IMR-90 (cell line): ENCODE data around the gene PNPLA5. TPM values are rescaled to one million over a fixed set of nuclear protein-coding genes. Genes with fewer than 3 reads are reported as not detected.
A peak's percentile ranks its signal among the peaks of the same experiment; 100 is the strongest.

Source experiments
- ATAC-seq: fragments of 200-7000 bp; cut with Tn5 transposase; 2 replicates; pipeline ENCODE4 v1.9.1; 2020; ENCODE audit warnings: low read depth, mild to moderate bottlenecking, moderate library complexity
- BruUV-seq: library from RNA; stranded (reverse); fragments of 400-500 nt; replicated peaks from 2 replicates; lab custom pipeline; 2021; lab: Mats Ljungman, UMichigan
- CTCF ChIA-PET: fragments of 300-600 bp; formaldehyde crosslinking; extraction: SDS; loops from one replicate; lab custom pipeline; 2021; ENCODE audit warnings: antibody characterized with exemption; lab: Yijun Ruan, JAX
- POLR2A ChIA-PET: fragments of 300-600 bp; sonication (Branson Sonifier 250); formaldehyde crosslinking; loops from one replicate; lab custom pipeline; 2022; ENCODE audit warnings: antibody characterized with exemption; ENCODE audit not compliant: unreplicated experiment; lab: Charles Lee
- DNase-seq: peaks from one replicate; pipeline ENCODE4 v3.0.0; 2013
- H2AFZ ChIP-seq: replicated peaks from 2 replicates; pipeline ENCODE3; 2013; ENCODE audit warnings: low read length, mild to moderate bottlenecking; ENCODE audit not compliant: poor library complexity
- H2AK5ac ChIP-seq: 2 replicates; pipeline ENCODE4 v1.6.1; 2013; ENCODE audit warnings: low read depth, low read length, inconsistent platforms
- H2AK9ac ChIP-seq: replicated peaks from 2 replicates; pipeline ENCODE3; 2013; ENCODE audit warnings: mild to moderate bottlenecking, low read depth, low read length, moderate library complexity; ENCODE audit not compliant: poor library complexity
- H2BK120ac ChIP-seq: 2 replicates; pipeline ENCODE4 v1.6.1; 2013; ENCODE audit warnings: low read depth, low read length, inconsistent platforms
- H2BK15ac ChIP-seq: 3 replicates; pipeline ENCODE4 v1.6.1; 2013; ENCODE audit warnings: low read depth, low read length, inconsistent platforms
- H2BK20ac ChIP-seq: 2 replicates; pipeline ENCODE4 v1.6.1; 2013; ENCODE audit warnings: low read depth, mild to moderate bottlenecking, inconsistent platforms, low read length, moderate library complexity
- H2BK5ac ChIP-seq: 2 replicates; pipeline ENCODE4 v1.6.1; 2013; ENCODE audit warnings: mild to moderate bottlenecking, low read depth, low read length, inconsistent platforms; ENCODE audit not compliant: poor library complexity, severe bottlenecking
- H3K14ac ChIP-seq: replicated peaks from 2 replicates; pipeline ENCODE4 v1.6.1; 2013; ENCODE audit warnings: low read depth, low read length, inconsistent platforms
- H3K18ac ChIP-seq: 2 replicates; pipeline ENCODE4 v1.6.1; 2013; ENCODE audit warnings: low read depth, low read length, control low read depth
- H3K23ac ChIP-seq: 2 replicates; pipeline ENCODE4 v1.6.1; 2013; ENCODE audit warnings: low read depth, low read length, inconsistent platforms
- H3K27ac ChIP-seq: 2 replicates; pipeline ENCODE4 v1.5.1; 2013; ENCODE audit warnings: mild to moderate bottlenecking, control low read depth, low read length; ENCODE audit not compliant: insufficient read depth
- H3K27me3 ChIP-seq: 2 replicates; pipeline ENCODE4 v1.6.1; 2013; ENCODE audit warnings: low read length; ENCODE audit not compliant: control insufficient read depth, insufficient read depth
- H3K36me3 ChIP-seq: 2 replicates; pipeline ENCODE4 v1.6.1; 2013; ENCODE audit warnings: low read length, mixed read lengths; ENCODE audit not compliant: control insufficient read depth, insufficient read depth
- H3K4ac ChIP-seq: 2 replicates; pipeline ENCODE4 v1.6.1; 2013; ENCODE audit warnings: low read depth, low read length, inconsistent platforms
- H3K4me1 ChIP-seq: 2 replicates; pipeline ENCODE4 v1.6.1; 2013; ENCODE audit warnings: low read length, mixed read lengths; ENCODE audit not compliant: control insufficient read depth, insufficient read depth
- H3K4me2 ChIP-seq: 2 replicates; pipeline ENCODE4 v1.6.1; 2013; ENCODE audit warnings: low read depth, mild to moderate bottlenecking, control low read depth, low read length, moderate library complexity
- H3K4me3 ChIP-seq: 2 replicates; pipeline ENCODE4 v1.5.1; 2013; ENCODE audit warnings: low read depth, mild to moderate bottlenecking, control low read depth, low read length, moderate library complexity; ENCODE audit not compliant: insufficient read depth
- H3K56ac ChIP-seq: 2 replicates; pipeline ENCODE4 v1.6.1; 2013; ENCODE audit warnings: low read length, inconsistent platforms; ENCODE audit not compliant: insufficient read depth; ENCODE audit errors: extremely low read depth
- H3K79me1 ChIP-seq, 2 experiments: 2 replicates each; pipeline ENCODE4 v1.6.1; 2013; ENCODE audit warnings: low read length in 2 of 2, inconsistent platforms in 1 of 2, low read depth in 1 of 2
- H3K9ac ChIP-seq: 2 replicates; pipeline ENCODE4 v1.6.1; 2013; ENCODE audit warnings: low read depth, low read length, control low read depth
- H3K9me1 ChIP-seq: 2 replicates; pipeline ENCODE4 v1.6.1; 2013; ENCODE audit warnings: low read length, inconsistent platforms; ENCODE audit not compliant: insufficient read depth
- H3K9me3 ChIP-seq: 2 replicates; pipeline ENCODE4 v1.6.1; 2013; ENCODE audit warnings: low read length; ENCODE audit not compliant: control insufficient read depth, insufficient read depth
- H4K20me1 ChIP-seq: 2 replicates; pipeline ENCODE4 v1.6.1; 2013; ENCODE audit warnings: low read length, inconsistent platforms; ENCODE audit not compliant: insufficient read depth
- H4K5ac ChIP-seq: 2 replicates; pipeline ENCODE4 v1.6.1; 2013; ENCODE audit warnings: mild to moderate bottlenecking, low read depth, low read length, control low read depth
- H4K8ac ChIP-seq, 2 experiments: 2 replicates each; pipeline ENCODE4 v1.6.1; 2013; ENCODE audit warnings: low read depth in 2 of 2, low read length in 2 of 2, control low read depth in 1 of 2, inconsistent platforms in 1 of 2
- H4K91ac ChIP-seq: 2 replicates; pipeline ENCODE4 v1.6.1; 2013; ENCODE audit warnings: low read depth, low read length, inconsistent platforms; ENCODE audit not compliant: insufficient read depth
- CTCF ChIP-seq: conservative IDR thresholded peaks from 2 replicates; pipeline ENCODE4 v1.5.1; 2012; ENCODE audit warnings: mild to moderate bottlenecking, low read depth, low read length, improper control_type of control experiment
- POLR2A ChIP-seq: IDR thresholded peaks from 2 replicates; pipeline ENCODE4 v1.6.1; 2012; ENCODE audit warnings: mild to moderate bottlenecking, low read depth, low read length
- RAD21 ChIP-seq: IDR thresholded peaks from 2 replicates; pipeline ENCODE4 v1.6.1; 2012; ENCODE audit warnings: low read length, improper control_type of control experiment
- SMC3 ChIP-seq: fragments of 150-350 bp; IDR thresholded peaks from 2 replicates; pipeline ENCODE4 v1.6.1; 2016; ENCODE audit warnings: low read depth, mild to moderate bottlenecking, antibody characterized with exemption, low read length, moderate library complexity
- WGBS, 2 experiments: methylation state at CpG; one replicate each; pipeline versions ENCODE4 v1.1.5 to v1.1.7; 2013; ENCODE audit warnings: missing lambda C conversion rate in 2 of 2; ENCODE audit not compliant: insufficient read length in 1 of 2; ENCODE audit errors: extremely low coverage in 2 of 2; 5-methylcytosine and 5-hydroxymethylcytosine counted together
- dilution Hi-C: fragments of 300-500 bp; cut with HindIII; formaldehyde crosslinking; loops from one replicate; pipeline ENCODE4 v1.14.3; 2018; ENCODE audit warnings: low sequenced_read_pairs; ENCODE audit not compliant: unreplicated experiment
- in situ Hi-C: fragments of 300-500 bp; cut with MboI; formaldehyde crosslinking; loops from 3 replicates; pipeline ENCODE4 v1.14.3; 2019; ENCODE audit warnings: low sequenced_read_pairs, inconsistent platforms, mixed read lengths
- intact Hi-C: fragments of 100-400 bp; cut with micrococcal nuclease; formaldehyde crosslinking; loops from 2 replicates; pipeline ENCODE4 v1.10.0; 2022
- polyA plus RNA-seq, 3 experiments: library from polyadenylated mRNA; depleted of rRNA; stranded (reverse); fragments of >200 nt; gene quantifications; 2 replicates each; pipeline ENCODE4 v1.2.3, GENCODE V29; 2012; ENCODE audit warnings: low replicate concordance in 1 of 3
- total RNA-seq: library from RNA; depleted of rRNA; stranded (reverse); fragments of >200 nt; gene quantifications from 2 replicates; pipeline ENCODE4 v1.2.3, GENCODE V29; 2012

The PNPLA5 gene
- total and polyA plus RNA-seq, 2 of the 4 experiments (the other 2 are of a cell fraction): 0.18 to 0.44 TPM

- no peak overlapping the region for H2BK5ac ChIP-seq
- peak overlapping the region; percentile 74 for H2AFZ ChIP-seq
- H3K4me1 ChIP-seq: no peaks in the 10 kb centered on the region
- ChIA-PET POLR2A (no interaction called here), CTCF (interaction anchor here (0.5 to 1.4 kb wide), 8 partner anchors 8 to 491 kb away, joined by 3 to 7 read pairs (median 4); no protein-coding TSS in a partner anchor)
- no TSS peak for BruUV-seq
- H4K91ac ChIP-seq: no peak overlapping the region
- no peak overlapping the region for H2BK15ac ChIP-seq
- TF ChIP-seq SMC3: peak; percentile 62
- TF ChIP-seq CTCF: peak; percentile 73
- TF ChIP-seq POLR2A: no peak
- peak; percentile 72 for TF ChIP-seq RAD21
- no peak overlapping the region for H4K8ac ChIP-seq
- H3K18ac ChIP-seq: no peak overlapping the region
- no peaks in the 10 kb centered on the region for H4K20me1 ChIP-seq
- H3K9ac ChIP-seq: no peak overlapping the region
- H3K23ac ChIP-seq: no peak overlapping the region
- in situ Hi-C loops: no loop called here
- peaks cover 5% of the 10 kb centered on the region; the same call in 1 of the 2 replicates for H3K27me3 ChIP-seq
- intact Hi-C loops: loop anchor here (1.0 to 5.0 kb wide), 2 partner anchors 63 to 496 kb away; no protein-coding TSS in a partner anchor
- H3K9me1 ChIP-seq: no peaks in the 10 kb centered on the region
- peak; percentile 82 for ATAC-seq
- H3K36me3 ChIP-seq: no peaks in the 10 kb centered on the region
- H3K4me3 ChIP-seq: no peak overlapping the region
- 28% methylated on average over 12 of the region's 18 CpGs; no CpG with 5 or more reads in 1 of the 2 experiments for WGBS, 2 experiments
- DNase-seq: peak; percentile 31
- H3K14ac ChIP-seq: no peak overlapping the region
- no peaks in the 10 kb centered on the region; the same call in 1 of the 2 replicates for H3K9me3 ChIP-seq
- H3K4ac ChIP-seq: no peak overlapping the region
- H2AK5ac ChIP-seq: no peak overlapping the region
- H3K27ac ChIP-seq: no peak overlapping the region
- H3K79me1 ChIP-seq: no peaks in the 10 kb centered on the region
- no peak overlapping the region for H2AK9ac ChIP-seq
- H2BK20ac ChIP-seq: no peak overlapping the region
- no peak overlapping the region for H4K5ac ChIP-seq
- H2BK120ac ChIP-seq: no peak overlapping the region
- H3K4me2 ChIP-seq: no peak overlapping the region
- dilution Hi-C loops: no loop called here
- no peak overlapping the region for H3K56ac ChIP-seq
These were observed 7.1 kb downstream of the PNPLA5 start for GRCh38 chr22:43884600-43885318.
